ENCODE measurements around the gene PSME2.
A peak's percentile ranks its signal among the peaks of the same experiment; 100 is the strongest.

Gene PSME2

GRCh38 chr14:24190416-24190815 lies 44.0 kb upstream of the PSME2 start:
- no peaks in the 10 kb centered on the region for H3K27me3 ChIP-seq (ENCODE audit: insufficient read depth, low read depth, severe bottlenecking)
- DNase-seq, result no peak
- no peak for TF ChIP-seq CTCF (IDR thresholded peaks at IDR 0.05; ENCODE audit: low read depth, low read length)
- peaks cover 56% of the 10 kb centered on the region for H3K36me3 ChIP-seq
- H3K4me3 ChIP-seq (ENCODE audit: low read depth, low read length), result no peak overlapping the region
- no peak overlapping the region for H3K27ac ChIP-seq
- no peaks in the 10 kb centered on the region for H3K9me3 ChIP-seq (ENCODE audit: severe bottlenecking)

GRCh38 chr14:24189460-24189859 lies 43.0 kb upstream of the PSME2 start:
- Histone ChIP-seq H3K36me3 (peaks cover 63% of the 10 kb centered on the region), H3K4me3 (ENCODE audit: low read depth, low read length) (no peak overlapping the region), H3K9me3 (ENCODE audit: severe bottlenecking) (no peaks in the 10 kb centered on the region), H3K27ac (peak overlapping the region; percentile 79; the same call in 1 of the 2 replicates), H3K27me3 (ENCODE audit: insufficient read depth, low read depth, severe bottlenecking) (no peaks in the 10 kb centered on the region)
- DNase-seq, result no peak
- TF ChIP-seq CTCF (IDR thresholded peaks at IDR 0.05; ENCODE audit: low read depth, low read length), result no peak

- Histone ChIP-seq H3K9me3 (ENCODE audit: severe bottlenecking) (no peaks in the 10 kb centered on the region), H3K36me3 (peaks cover 63% of the 10 kb centered on the region), H3K27ac (peak overlapping the region; percentile 79), H3K4me3 (ENCODE audit: low read depth, low read length) (peak overlapping the region; percentile 5; the same call in 1 of the 2 replicates), H3K27me3 (ENCODE audit: insufficient read depth, low read depth, severe bottlenecking) (no peaks in the 10 kb centered on the region)
- no peak for TF ChIP-seq CTCF (IDR thresholded peaks at IDR 0.05; ENCODE audit: low read depth, low read length)
- DNase-seq, result no peak
These were observed 42.6 kb upstream of the PSME2 start for GRCh38 chr14:24189059-24189375.

GRCh38 chr14:24188251-24189058 lies 42.0 kb upstream of the PSME2 start, which contains the start of gene IPO4:
TSS of gene IPO4 (minus strand) at chr14:24188816. CDS start at chr14:24188787, 29 bp downstream.
- H3K4me3 ChIP-seq (ENCODE audit: low read depth, low read length), result peak within 1 kb of the TSS; percentile 60
- TF ChIP-seq CTCF (IDR thresholded peaks at IDR 0.05; ENCODE audit: low read depth, low read length), result no peak
- H3K27me3 ChIP-seq (ENCODE audit: insufficient read depth, low read depth, severe bottlenecking), result no peaks in the 10 kb centered on the region
- H3K27ac ChIP-seq, result peak within 1 kb of the TSS; percentile 79
- DNase-seq, result peak; percentile 98
- H3K9me3 ChIP-seq (ENCODE audit: severe bottlenecking), result no peaks in the 10 kb centered on the region
- H3K36me3 ChIP-seq, result peaks cover 63% of the 10 kb centered on the region

GRCh38 chr14:24187539-24187915 lies 41.1 kb upstream of the PSME2 start:
- no peak for DNase-seq
- H3K27ac ChIP-seq, result peak overlapping the region; percentile 79; the same call in 1 of the 2 replicates
- H3K4me3 ChIP-seq (ENCODE audit: low read depth, low read length), result no peak overlapping the region
- H3K36me3 ChIP-seq, result peaks cover 66% of the 10 kb centered on the region
- no peak for TF ChIP-seq CTCF (IDR thresholded peaks at IDR 0.05; ENCODE audit: low read depth, low read length)
- H3K27me3 ChIP-seq (ENCODE audit: insufficient read depth, low read depth, severe bottlenecking), result no peaks in the 10 kb centered on the region
- H3K9me3 ChIP-seq (ENCODE audit: severe bottlenecking), result no peaks in the 10 kb centered on the region

Measured in WERI-Rb-1 (cell line).